Measurements from ENCODE around the gene PLPPR1. TPM values are rescaled to one million over a fixed set of nuclear protein-coding genes. Genes with fewer than 3 reads are reported as not detected.

PLPPR1 gene
- total and polyA plus RNA-seq, 2 experiments from 2014 or later, result 1.3 to 3.7 TPM

GRCh38 chr9:100992632-100993031, 35.9 kb upstream of the PLPPR1 start:
- H3K27me3 ChIP-seq (ENCODE audit: insufficient read depth), result no peaks in the 10 kb centered on the region
- ATAC-seq (no peak), DNase-seq (ENCODE audit: low spot score) (no peak)
- no peaks in the 10 kb centered on the region for H3F3A ChIP-seq (replicated peaks; ENCODE audit: low read depth)
- Mint-ChIP-seq H3K4me3 (no peak overlapping the region), H3K4me1 (peaks cover 20% of the 10 kb centered on the region; the same call in 2 of the 3 replicates), H3K36me3 (ENCODE audit: low read depth) (no peaks in the 10 kb centered on the region), H3K27ac (no peak overlapping the region), H3K9me3 (no peaks in the 10 kb centered on the region), H3K27me3 (ENCODE audit: insufficient read depth, low read depth, poor library complexity) (peaks cover 4% of the 10 kb centered on the region)
- H2AFZ ChIP-seq, result no peak overlapping the region
- H3K4me1 ChIP-seq (ENCODE audit: insufficient read depth), result peaks cover 16% of the 10 kb centered on the region
- H3K4me3 ChIP-seq, result no peak overlapping the region
- TF ChIP-seq CTCF (conservative IDR thresholded peaks at IDR 0.05; ENCODE audit: low read depth in 2 of 2), result no peak
- no peak for TF ChIP-seq EZH2 (IDR thresholded peaks at IDR 0.05; ENCODE audit: low read depth, unreplicated experiment)
- TF ChIP-seq CREB1 (CRISPR knock-in tag; IDR thresholded peaks at IDR 0.05; ENCODE audit: low read depth), result no peak
- no peak for TF ChIP-seq POLR2AphosphoS5 (IDR thresholded peaks at IDR 0.05; ENCODE audit: low read depth)
- no peak for TF ChIP-seq ETS1 (IDR thresholded peaks at IDR 0.05)
- TF ChIP-seq NANOG (IDR thresholded peaks at IDR 0.05; ENCODE audit: borderline replicate concordance), result no peak
- TF ChIP-seq ZNF331 (CRISPR knock-in tag; IDR thresholded peaks at IDR 0.05; ENCODE audit: low read depth), result no peak
- TF ChIP-seq JUNB (IDR thresholded peaks at IDR 0.05; ENCODE audit: unreplicated experiment), result no peak
- TF ChIP-seq STAT1 (IDR thresholded peaks at IDR 0.05; ENCODE audit: unreplicated experiment), result no peak
- TF ChIP-seq REST (IDR thresholded peaks at IDR 0.05; ENCODE audit: unreplicated experiment), result no peak
- no peak for TF ChIP-seq ZNF114 (CRISPR knock-in tag; IDR thresholded peaks at IDR 0.05)
- no peak for TF ChIP-seq ZNF462 (CRISPR knock-in tag; IDR thresholded peaks at IDR 0.05)
- TF ChIP-seq EZH2phosphoT487 (IDR thresholded peaks at IDR 0.05; ENCODE audit: unreplicated experiment), result no peak
- H3K27ac ChIP-seq (ENCODE audit: low read depth), result no peak overlapping the region
- peaks cover 7% of the 10 kb centered on the region for H3K9me2 ChIP-seq (ENCODE audit: insufficient read depth)
- no peaks in the 10 kb centered on the region for H3K36me3 ChIP-seq (ENCODE audit: insufficient read depth)
- no peaks in the 10 kb centered on the region for H3K79me2 ChIP-seq (replicated peaks; ENCODE audit: insufficient read depth)
- H3K4me2 ChIP-seq, result no peak overlapping the region
- no peaks in the 10 kb centered on the region for H4K20me1 ChIP-seq (replicated peaks; ENCODE audit: insufficient read depth)

Measured in GM23338 (cell line).